Ovary (tissue), 3 donors: ENCODE measurements around the gene AFP.

Experiments used
- CTCF ChIP-seq, 3 donors: fragments of 450-650 bp in 2 of 3; fragments of 200-600 bp in 1 of 3; IDR thresholded peaks; one replicate each; pipeline versions ENCODE4 v1.5.1 to v1.8.0; 2016 to 2022; ENCODE audit warnings: antibody characterized with exemption in 3 of 3, mild to moderate bottlenecking in 1 of 3
- EP300 ChIP-seq: sonication (generic); formaldehyde crosslinking; IDR thresholded peaks from one replicate; pipeline ENCODE4 v1.6.1; 2017; ENCODE audit warnings: antibody characterized with exemption
- POLR2A ChIP-seq: fragments of 450-650 bp; IDR thresholded peaks from one replicate; pipeline ENCODE4 v1.6.1; 2017; ENCODE audit warnings: antibody characterized with exemption, mild to moderate bottlenecking, moderate library complexity
- donor health status: DM: no; HTN: no; CAD: no.

- TF ChIP-seq CTCF (IDR thresholded peaks at IDR 0.05), result no peak
- TF ChIP-seq POLR2A, result no peak
- TF ChIP-seq EP300, result no peak
Measured at GRCh38 chr4:73477176-73477575, 41.2 kb downstream of the AFP start.
